H9 (cell line): ENCODE measurements around the gene SNTG2. TPM values are rescaled to one million over a fixed set of nuclear protein-coding genes. Genes with fewer than 3 reads are reported as not detected.

Experiments
- DNase-seq: peaks from one replicate; pipeline ENCODE4 v3.0.0-alpha.2; 2017
- H2AFZ ChIP-seq: one replicate; pipeline ENCODE4 v1.6.1; 2013; ENCODE audit warnings: mild to moderate bottlenecking, low read length, control low read depth, moderate library complexity
- H2AK5ac ChIP-seq: 2 replicates; pipeline ENCODE4 v1.6.1; 2013; ENCODE audit warnings: low read length, control low read depth, mixed read lengths; ENCODE audit not compliant: insufficient read length
- H2BK120ac ChIP-seq: one replicate; pipeline ENCODE4 v1.6.1; 2013; ENCODE audit warnings: low read depth, mild to moderate bottlenecking, low read length, control low read depth, inconsistent platforms; ENCODE audit not compliant: poor library complexity, severe bottlenecking
- H2BK12ac ChIP-seq: 2 replicates; pipeline ENCODE4 v1.6.1; 2013; ENCODE audit warnings: low read length, control low read depth, mixed read lengths, low read depth; ENCODE audit not compliant: insufficient read length
- H2BK15ac ChIP-seq: 2 replicates; pipeline ENCODE4 v1.6.1; 2013; ENCODE audit warnings: low read depth, low read length, control low read depth
- H2BK20ac ChIP-seq: one replicate; pipeline ENCODE4 v1.6.1; 2013; ENCODE audit warnings: low read depth, mild to moderate bottlenecking, low read length, control low read depth, inconsistent platforms; ENCODE audit not compliant: poor library complexity, severe bottlenecking
- H2BK5ac ChIP-seq: 2 replicates; pipeline ENCODE4 v1.6.1; 2013; ENCODE audit warnings: low read length, control low read depth, mixed read lengths; ENCODE audit not compliant: insufficient read length
- H3K14ac ChIP-seq: 2 replicates; pipeline ENCODE4 v1.6.1; 2013; ENCODE audit warnings: low read length, control low read depth; ENCODE audit not compliant: insufficient read depth
- H3K18ac ChIP-seq: 2 replicates; pipeline ENCODE4 v1.6.1; 2013; ENCODE audit warnings: low read depth, mild to moderate bottlenecking, mixed read lengths, low read length, control low read depth; ENCODE audit not compliant: insufficient read length
- H3K23ac ChIP-seq: 2 replicates; pipeline ENCODE4 v1.6.1; 2013; ENCODE audit warnings: low read length, control low read depth, mixed read lengths, low read depth; ENCODE audit not compliant: insufficient read length
- H3K23me2 ChIP-seq: 2 replicates; pipeline ENCODE4 v1.6.1; 2013; ENCODE audit warnings: low read depth, mild to moderate bottlenecking, mixed read lengths, low read length, control low read depth; ENCODE audit not compliant: insufficient read length, poor library complexity, severe bottlenecking
- H3K27ac ChIP-seq: 2 replicates; pipeline ENCODE4 v1.5.1; 2013; ENCODE audit warnings: low read length, control low read depth, mixed read lengths, low read depth; ENCODE audit not compliant: insufficient read length
- H3K27me3 ChIP-seq: 2 replicates; pipeline ENCODE4 v1.6.1; 2013; ENCODE audit warnings: low read length, control low read depth, inconsistent platforms; ENCODE audit not compliant: insufficient read depth
- H3K4ac ChIP-seq: 2 replicates; pipeline ENCODE4 v1.6.1; 2013; ENCODE audit warnings: low read depth, mild to moderate bottlenecking, control low read depth, inconsistent platforms, low read length, moderate library complexity
- H3K4me1 ChIP-seq: 2 replicates; pipeline ENCODE4 v1.6.1; 2013; ENCODE audit warnings: low read length, control low read depth, inconsistent platforms; ENCODE audit not compliant: insufficient read depth
- H3K4me2 ChIP-seq: 2 replicates; pipeline ENCODE4 v1.6.1; 2013; ENCODE audit warnings: low read length, control low read depth, mixed read lengths; ENCODE audit not compliant: insufficient read length, insufficient read depth
- H3K56ac ChIP-seq: 2 replicates; pipeline ENCODE4 v1.6.1; 2013; ENCODE audit warnings: low read depth, mild to moderate bottlenecking, mixed read lengths, low read length, control low read depth; ENCODE audit not compliant: insufficient read length
- H3K79me1 ChIP-seq: 2 replicates; pipeline ENCODE4 v1.6.1; 2013; ENCODE audit warnings: low read depth, mild to moderate bottlenecking, moderate library complexity, low read length, control low read depth, inconsistent platforms; ENCODE audit not compliant: insufficient read depth, poor library complexity, severe bottlenecking
- H3K79me2 ChIP-seq: 2 replicates; pipeline ENCODE4 v1.6.1; 2013; ENCODE audit warnings: low read length, control low read depth, inconsistent platforms; ENCODE audit not compliant: insufficient read depth
- H3K9ac ChIP-seq: 2 replicates; pipeline ENCODE4 v1.6.1; 2013; ENCODE audit warnings: low read length, control low read depth, mixed read lengths; ENCODE audit not compliant: insufficient read length; ENCODE audit errors: extremely low read depth
- H3K9me3 ChIP-seq: one replicate; pipeline ENCODE4 v1.6.1; 2013; ENCODE audit warnings: low read depth, low read length, inconsistent platforms; ENCODE audit not compliant: control insufficient read depth
- H3T11ph ChIP-seq: one replicate; pipeline ENCODE4 v1.6.1; 2013; ENCODE audit warnings: mild to moderate bottlenecking, low read length, control low read depth, inconsistent platforms
- H4K20me1 ChIP-seq: one replicate; pipeline ENCODE4 v1.6.1; 2013; ENCODE audit not compliant: control insufficient read depth, insufficient read length, insufficient read depth
- H4K5ac ChIP-seq: 2 replicates; pipeline ENCODE4 v1.6.1; 2013; ENCODE audit warnings: low read depth, mild to moderate bottlenecking, mixed read lengths, low read length, control low read depth; ENCODE audit not compliant: insufficient read length
- H4K8ac ChIP-seq: replicated peaks from 2 replicates; pipeline ENCODE4 v1.6.1; 2013; ENCODE audit warnings: low read length, control low read depth, mixed read lengths, low read depth; ENCODE audit not compliant: insufficient read length
- H4K91ac ChIP-seq: 2 replicates; pipeline ENCODE4 v1.6.1; 2013; ENCODE audit warnings: low read depth, mild to moderate bottlenecking, moderate library complexity, mixed read lengths, low read length, control low read depth; ENCODE audit not compliant: insufficient read length
- H3K27ac Mint-ChIP-seq, 3 experiments: 2 replicates in 2 of 3; 3 replicates in 1 of 3; pipeline ENCODE4 v1.8.0; 2020 to 2021; ENCODE audit warnings: mixed read lengths in 3 of 3, mild to moderate bottlenecking in 1 of 3, moderate library complexity in 1 of 3
- H3K27me3 Mint-ChIP-seq: 2 replicates; pipeline ENCODE4 v1.8.0; 2021; ENCODE audit warnings: low read depth, mild to moderate bottlenecking, moderate library complexity, mixed read lengths
- H3K36me3 Mint-ChIP-seq, 3 experiments: 2 replicates in 2 of 3; 3 replicates in 1 of 3; pipeline ENCODE4 v1.8.0; 2020 to 2021; ENCODE audit warnings: low read depth in 3 of 3, mixed read lengths in 3 of 3; ENCODE audit not compliant: insufficient read depth in 1 of 3
- H3K4me1 Mint-ChIP-seq, 2 experiments: 2 replicates each; pipeline ENCODE4 v1.8.0; 2020; ENCODE audit warnings: mixed read lengths in 2 of 2
- H3K4me3 Mint-ChIP-seq, 2 experiments: 2 replicates in 1 of 2; 3 replicates in 1 of 2; pipeline ENCODE4 v1.8.0; 2020 to 2021; ENCODE audit warnings: mild to moderate bottlenecking in 2 of 2, mixed read lengths in 2 of 2, moderate library complexity in 1 of 2
- H3K9me3 Mint-ChIP-seq, 2 experiments: 2 replicates in 1 of 2; 3 replicates in 1 of 2; pipeline ENCODE4 v1.8.0; 2020; ENCODE audit warnings: mild to moderate bottlenecking in 2 of 2, mixed read lengths in 2 of 2, moderate library complexity in 1 of 2
- WGBS: extraction: QIAGEN DNeasy Blood & Tissue Kit; methylation state at CpG from one replicate; pipeline ENCODE4 v1.1.7; 2013; ENCODE audit warnings: missing lambda C conversion rate, low lambda C conversion rate, mixed read lengths; ENCODE audit not compliant: insufficient read length; ENCODE audit errors: extremely low coverage; 5-methylcytosine and 5-hydroxymethylcytosine counted together
- total RNA-seq: library from RNA; stranded (reverse); gene quantifications from 2 replicates; pipeline ENCODE4 v1.2.1, GENCODE V29; 2021
- TF ChIP-seq, protein P1 (sequence below): fragments of 200-600 bp; sonication (generic); conservative IDR thresholded peaks from 3 replicates; pipeline ENCODE4 v1.8.0; 2021; ENCODE audit warnings: antibody characterized with exemption, mild to moderate bottlenecking

Gene SNTG2
- total RNA-seq, 1 experiment from 2014 or later = 13.2 TPM

GRCh38 chr2:1299043-1299442 lies 348.4 kb downstream of the SNTG2 start:
- Mint-ChIP-seq H3K27ac (no peak overlapping the region; a peak in 1 of 7 replicates), H3K9me3 (no peaks in the 10 kb centered on the region), H3K36me3 (no peaks in the 10 kb centered on the region; a peak in 1 of 7 replicates), H3K27me3 (peaks cover 16% of the 10 kb centered on the region), H3K4me3 (no peak overlapping the region), H3K4me1 (peaks cover 0 to 7% of the 10 kb centered on the region in 2 experiments; a peak in 2 of 4 replicates)
- Histone ChIP-seq H4K5ac (no peak overlapping the region), H3T11ph (no peak overlapping the region), H3K4me1 (no peaks in the 10 kb centered on the region), H4K20me1 (peaks cover 2% of the 10 kb centered on the region), H2BK12ac (no peak overlapping the region), H3K56ac (no peak overlapping the region), H3K9me3 (no peaks in the 10 kb centered on the region), H2BK20ac (no peak overlapping the region), H4K8ac (no peak overlapping the region), H3K4me2 (no peak overlapping the region), H3K23ac (no peak overlapping the region), H2BK120ac (no peak overlapping the region), H2BK15ac (no peak overlapping the region), H3K9ac (no peak overlapping the region), H3K14ac (no peak overlapping the region; the same call in 1 of the 2 replicates), H3K23me2 (no peaks in the 10 kb centered on the region), H3K4ac (no peak overlapping the region), H3K79me2 (no peaks in the 10 kb centered on the region), H2AK5ac (no peak overlapping the region), H2AFZ (no peak overlapping the region), H3K27me3 (no peaks in the 10 kb centered on the region), H3K27ac (no peak overlapping the region), H4K91ac (no peak overlapping the region), H2BK5ac (no peak overlapping the region), H3K18ac (no peak overlapping the region), H3K79me1 (no peaks in the 10 kb centered on the region)
- WGBS = no CpG with 5 or more reads among the region's 6 CpGs
- no peak for DNase-seq
- TF ChIP-seq, protein P1, sequence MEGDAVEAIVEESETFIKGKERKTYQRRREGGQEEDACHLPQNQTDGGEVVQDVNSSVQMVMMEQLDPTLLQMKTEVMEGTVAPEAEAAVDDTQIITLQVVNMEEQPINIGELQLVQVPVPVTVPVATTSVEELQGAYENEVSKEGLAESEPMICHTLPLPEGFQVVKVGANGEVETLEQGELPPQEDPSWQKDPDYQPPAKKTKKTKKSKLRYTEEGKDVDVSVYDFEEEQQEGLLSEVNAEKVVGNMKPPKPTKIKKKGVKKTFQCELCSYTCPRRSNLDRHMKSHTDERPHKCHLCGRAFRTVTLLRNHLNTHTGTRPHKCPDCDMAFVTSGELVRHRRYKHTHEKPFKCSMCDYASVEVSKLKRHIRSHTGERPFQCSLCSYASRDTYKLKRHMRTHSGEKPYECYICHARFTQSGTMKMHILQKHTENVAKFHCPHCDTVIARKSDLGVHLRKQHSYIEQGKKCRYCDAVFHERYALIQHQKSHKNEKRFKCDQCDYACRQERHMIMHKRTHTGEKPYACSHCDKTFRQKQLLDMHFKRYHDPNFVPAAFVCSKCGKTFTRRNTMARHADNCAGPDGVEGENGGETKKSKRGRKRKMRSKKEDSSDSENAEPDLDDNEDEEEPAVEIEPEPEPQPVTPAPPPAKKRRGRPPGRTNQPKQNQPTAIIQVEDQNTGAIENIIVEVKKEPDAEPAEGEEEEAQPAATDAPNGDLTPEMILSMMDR = no peak
